RKO (cell line): ENCODE data around the gene PIEZO2.

Source experiments
- DNase-seq: peaks from one replicate; pipeline ENCODE4 v3.0.0-alpha.2; 2016; ENCODE audit warnings: low spot score

PIEZO2 gene

DNA sequence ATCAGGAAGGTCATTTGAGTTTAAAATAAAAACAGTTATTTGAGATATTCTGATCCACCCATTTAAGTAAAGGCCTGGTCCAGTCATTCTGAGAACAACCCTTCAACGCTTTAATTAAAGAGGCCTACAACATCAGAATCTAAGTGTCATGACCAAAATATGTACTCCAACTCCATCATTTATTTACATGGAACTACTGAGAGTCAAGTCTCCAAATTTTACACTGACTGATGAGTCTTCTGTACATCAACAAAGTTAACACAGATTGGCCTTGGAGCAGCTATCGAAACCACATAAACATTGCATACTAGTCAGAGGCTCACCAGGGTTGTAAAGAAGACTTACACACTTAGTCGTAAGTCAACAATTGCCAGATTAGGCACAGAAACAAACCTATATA is 37.1 kb downstream of the PIEZO2 start:
- no peak for DNase-seq

DNA sequence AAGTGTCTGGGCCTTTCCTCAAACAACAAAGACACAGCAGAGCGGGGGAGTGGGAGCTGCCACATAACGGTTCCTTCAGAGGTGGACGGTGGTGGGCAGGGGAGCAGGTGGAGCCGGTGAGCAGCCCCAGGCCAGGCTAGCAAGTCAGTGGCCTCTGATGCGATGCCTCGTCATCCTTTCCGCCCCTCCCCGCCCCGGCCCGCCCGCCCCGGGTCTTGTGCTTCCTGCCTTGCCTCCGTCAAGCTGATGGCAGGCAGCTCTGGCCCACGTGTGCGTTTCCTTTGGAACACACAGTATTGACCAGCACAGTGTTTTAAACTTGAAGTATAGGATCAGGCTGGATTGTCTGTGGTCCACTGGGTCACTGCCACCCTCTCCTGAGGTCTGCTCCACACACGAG is 38.9 kb downstream of the PIEZO2 start:
- no peak for DNase-seq

DNA sequence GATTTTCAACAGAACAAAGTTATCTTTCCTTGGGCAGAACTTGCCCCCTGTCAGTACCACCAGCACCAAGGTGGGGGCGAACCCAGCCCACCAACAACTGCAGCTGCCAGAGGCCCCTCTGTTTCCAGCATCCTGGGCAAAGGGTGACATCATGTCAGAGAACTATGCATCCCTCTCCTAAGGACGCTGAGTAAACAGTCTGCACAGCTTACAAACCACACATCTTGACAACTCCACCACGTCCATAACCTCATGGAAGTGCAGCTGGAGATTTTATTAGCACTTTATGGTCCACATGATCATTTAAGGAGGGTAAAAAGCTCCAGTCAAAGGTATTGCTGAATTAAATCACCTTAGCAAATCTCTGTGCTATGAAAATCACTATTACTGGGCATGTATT is 40.4 kb downstream of the PIEZO2 start:
- no peak for DNase-seq

DNA sequence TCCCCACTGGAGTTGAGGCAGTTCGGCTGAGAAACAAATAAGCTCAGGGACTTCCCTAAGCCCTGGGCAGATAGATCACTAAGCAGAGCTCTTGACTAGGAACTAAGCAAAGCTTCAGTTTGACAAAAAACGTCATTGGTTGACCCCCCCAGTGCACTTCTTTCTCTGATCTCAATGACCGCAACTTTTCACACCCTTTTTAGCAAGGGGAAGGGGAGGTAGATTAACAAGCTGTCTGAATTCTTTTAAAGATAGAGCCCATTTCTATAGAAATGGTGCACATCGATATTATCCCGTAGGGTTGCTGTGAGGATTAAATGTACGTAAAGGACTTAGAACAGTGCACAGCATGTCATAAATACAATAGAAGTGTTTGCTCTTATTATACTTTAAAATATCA is 42.5 kb downstream of the PIEZO2 start:
- no peak for DNase-seq

DNA sequence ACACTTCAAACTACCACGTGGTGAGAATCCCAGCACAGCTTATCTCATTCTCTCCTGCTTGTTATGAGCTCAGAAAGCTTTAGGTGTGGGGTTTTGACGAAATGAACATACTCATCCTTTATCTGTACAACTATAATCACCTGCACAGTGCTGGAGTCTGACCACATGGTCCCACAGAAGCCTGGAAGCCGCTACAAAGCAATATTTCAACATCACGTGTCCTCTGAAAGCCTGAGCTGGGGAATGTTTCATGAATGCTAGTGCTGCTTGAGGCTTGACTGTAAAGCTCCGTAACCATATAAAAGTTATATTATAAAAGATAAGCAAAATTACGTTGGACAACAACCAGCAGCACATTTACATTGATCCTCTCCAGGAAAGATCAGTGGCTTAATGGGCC is 43.9 kb downstream of the PIEZO2 start:
- DNase-seq: no peak

- no peak for DNase-seq
These were observed 45.1 kb downstream of the PIEZO2 start for GRCh38 chr18:11104307-11104706.

- DNase-seq: no peak
These were observed 52.3 kb downstream of the PIEZO2 start for GRCh38 chr18:11096839-11097750.

DNA sequence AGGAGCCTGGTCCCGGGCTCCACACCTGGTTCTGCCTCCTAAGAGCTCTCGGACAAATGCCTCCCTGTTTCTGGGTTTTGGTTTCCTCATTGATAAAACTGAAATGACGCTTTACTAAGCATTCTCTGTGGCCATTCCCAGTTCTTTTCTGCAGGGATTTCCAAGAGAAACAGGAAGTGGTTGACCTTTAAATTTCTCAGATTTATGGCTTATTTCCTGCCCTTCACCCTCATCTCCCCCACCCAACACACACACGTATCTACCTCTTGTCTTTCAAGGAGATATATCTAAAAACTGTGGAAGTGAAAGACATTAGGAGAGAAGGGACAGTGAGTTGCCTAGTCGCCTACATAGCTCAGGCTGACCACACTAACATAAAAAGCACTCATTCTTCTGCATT is 53.0 kb downstream of the PIEZO2 start:
- DNase-seq: no peak

DNA sequence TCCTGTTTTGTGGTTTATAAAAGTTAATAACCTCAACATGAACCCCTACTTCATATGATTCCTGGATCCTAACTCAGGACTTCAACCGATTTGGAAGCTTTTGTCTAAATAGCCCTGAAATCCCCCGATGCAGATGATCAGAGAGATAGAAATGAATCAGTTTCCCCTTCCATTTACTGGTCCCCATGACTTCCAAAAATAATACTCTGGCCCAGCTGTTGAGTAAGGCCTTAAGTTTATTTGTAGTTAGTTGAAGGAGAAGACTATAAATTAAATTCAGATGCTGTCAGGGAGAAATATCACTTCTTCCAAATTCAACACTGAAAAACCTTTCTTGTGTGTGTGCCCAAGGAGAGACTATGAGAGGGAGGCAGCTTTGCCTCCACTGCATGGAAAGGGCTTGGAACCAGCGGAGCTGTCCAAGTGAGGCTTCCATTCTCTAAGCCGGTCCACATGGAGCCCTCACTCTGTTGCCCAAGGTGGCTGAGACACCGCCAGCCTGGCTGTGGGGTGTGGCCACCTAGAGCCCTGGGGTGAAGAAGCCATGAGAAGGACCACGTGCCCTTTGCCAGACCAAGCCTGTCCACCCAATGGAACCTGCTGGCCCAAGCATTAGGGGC is 53.6 kb downstream of the PIEZO2 start:
- DNase-seq: no peak

GRCh38 chr18:11095211-11095610 is 54.2 kb downstream of the PIEZO2 start:
- no peak for DNase-seq

GRCh38 chr18:11091746-11092145 is 57.6 kb downstream of the PIEZO2 start:
- no peak for DNase-seq

DNA sequence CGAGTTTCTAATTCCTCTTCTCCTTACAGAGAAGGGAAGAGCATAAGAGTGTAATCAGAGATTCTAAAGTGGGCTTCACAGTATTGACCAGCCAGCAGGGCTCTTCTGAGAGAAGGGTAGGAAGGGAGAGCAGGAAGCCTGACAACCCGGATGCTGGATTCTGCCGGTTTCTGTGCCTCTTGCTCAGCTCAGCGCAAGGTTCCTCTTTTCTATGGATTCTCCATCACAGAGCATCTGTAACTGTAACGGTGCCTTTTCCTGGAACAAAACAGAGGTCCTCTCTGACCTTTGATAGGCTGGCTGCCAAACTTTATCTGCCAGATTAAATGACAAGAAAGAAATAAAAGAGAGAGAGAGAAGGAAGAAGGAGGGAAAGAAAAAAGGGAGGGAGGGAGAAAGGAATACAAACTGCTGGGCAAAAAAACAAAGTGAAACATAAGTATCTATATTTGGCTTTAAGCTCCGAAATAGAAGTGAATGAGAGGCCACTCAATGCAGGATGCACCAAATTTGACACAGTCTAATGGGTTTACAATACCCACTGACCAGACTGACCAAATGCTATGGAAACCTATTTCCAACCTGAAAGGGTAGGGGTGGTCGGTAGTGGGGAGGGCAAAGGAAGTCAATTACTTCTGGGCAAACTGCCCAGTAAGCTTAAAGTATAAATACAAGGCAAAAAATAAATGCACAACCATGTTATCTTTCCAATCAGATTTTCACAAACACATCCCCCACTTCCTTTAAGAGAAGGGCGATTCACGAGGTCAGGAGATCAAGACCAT is 59.2 kb downstream of the PIEZO2 start:
- DNase-seq: no peak

- DNase-seq: no peak
These were observed 68.3 kb downstream of the PIEZO2 start for GRCh38 chr18:11081009-11081532.

- DNase-seq: no peak
These were observed 70.9 kb downstream of the PIEZO2 start for GRCh38 chr18:11078491-11078890.

- DNase-seq: no peak
These were observed 71.7 kb downstream of the PIEZO2 start for GRCh38 chr18:11077548-11078187.

GRCh38 chr18:11074889-11075288 is 74.5 kb downstream of the PIEZO2 start:
- DNase-seq: no peak

GRCh38 chr18:11073971-11074370 is 75.4 kb downstream of the PIEZO2 start:
- no peak for DNase-seq

- DNase-seq: no peak
These were observed 76.7 kb downstream of the PIEZO2 start for GRCh38 chr18:11072632-11073031.

GRCh38 chr18:11071300-11071699 is 78.1 kb downstream of the PIEZO2 start:
- no peak for DNase-seq

DNA sequence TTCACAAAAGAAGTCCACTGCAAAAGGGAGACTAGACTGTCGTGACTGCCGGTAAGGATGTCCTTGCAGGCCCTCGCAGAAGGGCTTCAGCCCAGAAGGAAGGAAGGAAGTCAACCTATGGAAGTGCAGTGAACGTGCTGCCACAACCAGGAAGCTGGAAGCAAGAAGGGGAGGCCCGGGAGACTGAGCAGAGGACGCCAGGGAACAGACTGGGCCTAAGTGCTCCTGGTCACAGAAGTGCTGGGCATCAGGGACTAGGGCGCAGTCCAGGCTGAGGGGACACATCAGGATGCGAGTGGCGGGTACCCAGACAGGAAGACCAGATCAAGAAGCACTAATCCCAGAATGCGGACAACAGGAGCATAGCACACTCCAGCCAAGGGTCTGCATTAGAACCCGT is 78.8 kb downstream of the PIEZO2 start:
- DNase-seq: no peak

GRCh38 chr18:11066038-11066437 is 83.3 kb downstream of the PIEZO2 start:
- DNase-seq: no peak
